Fibroblast of villous mesenchyme (primary cell): ENCODE data around the gene B4GALT2. TPM values are rescaled to one million over a fixed set of nuclear protein-coding genes. Genes with fewer than 3 reads are reported as not detected.
A peak's percentile ranks its signal among the peaks of the same experiment; 100 is the strongest.

ENCODE experiments used
- DNase-seq: peaks from one replicate; pipeline ENCODE4 v3.0.0-alpha.2; 2010; ENCODE audit warnings: low read depth
- H3K4me3 ChIP-seq: 2 replicates; pipeline ENCODE4 v1.5.1; 2011; ENCODE audit warnings: low read depth, mild to moderate bottlenecking, low read length
- CTCF ChIP-seq: IDR thresholded peaks from 2 replicates; pipeline ENCODE4 v1.5.1; 2012; ENCODE audit warnings: low read depth, mild to moderate bottlenecking, low read length; ENCODE audit not compliant: insufficient read depth
- total RNA-seq: library from RNA; depleted of rRNA; stranded (reverse); fragments of >200 nt; gene quantifications from 2 replicates; pipeline ENCODE4 v1.2.3, GENCODE V29; 2012

The B4GALT2 gene
- total RNA-seq, 1 donor, result 57.4 TPM

- DNase-seq, result no peak
- TF ChIP-seq CTCF, result no peak
- peak overlapping the region; percentile 67 for H3K4me3 ChIP-seq
These were observed 184 bp downstream of the B4GALT2 start for GRCh38 chr1:43979261-43979527.

- DNase-seq, result peak; percentile 70
- TF ChIP-seq CTCF, result no peak
- H3K4me3 ChIP-seq, result peak overlapping the region; percentile 67
These were observed 681 bp downstream of the B4GALT2 start for GRCh38 chr1:43979528-43980254.

GRCh38 chr1:43980255-43981134 is 1.5 kb downstream of the B4GALT2 start:
- peak overlapping the region; percentile 67 for H3K4me3 ChIP-seq
- TF ChIP-seq CTCF, result no peak
- no peak for DNase-seq

- no peak for DNase-seq
- no peak overlapping the region for H3K4me3 ChIP-seq
- TF ChIP-seq CTCF, result no peak
These were observed 2.1 kb downstream of the B4GALT2 start for GRCh38 chr1:43981135-43981491.

GRCh38 chr1:43981636-43982035 is 2.6 kb downstream of the B4GALT2 start:
- H3K4me3 ChIP-seq, result no peak overlapping the region
- DNase-seq, result no peak
- no peak for TF ChIP-seq CTCF

GRCh38 chr1:43982241-43982640 is 3.2 kb downstream of the B4GALT2 start:
- H3K4me3 ChIP-seq, result no peak overlapping the region
- TF ChIP-seq CTCF, result no peak
- DNase-seq, result no peak
